HepG2 (cell line): ENCODE data around the gene TEDC1. TPM values are rescaled to one million over a fixed set of nuclear protein-coding genes. Genes with fewer than 3 reads are reported as not detected.

ENCODE experiments used
- CBFB ChIP-seq: sonication (generic); formaldehyde crosslinking; IDR thresholded peaks from 2 replicates; pipeline ENCODE4 v1.4.0; 2020; ENCODE audit warnings: missing genetic modification reagents
- CBX5 ChIP-seq: sonication (generic); formaldehyde crosslinking; IDR thresholded peaks from 2 replicates; pipeline ENCODE4 v1.4.0; 2020; ENCODE audit warnings: missing genetic modification reagents, borderline replicate concordance
- CCAR2 ChIP-seq: fragments of 200-400 bp; formaldehyde crosslinking; optimal IDR thresholded peaks from 2 replicates; pipeline ENCODE3; 2018; ENCODE audit warnings: low read depth, mild to moderate bottlenecking, low read length, moderate library complexity
- CHD4 ChIP-seq: fragments of 200-600 bp; sonication (generic); IDR thresholded peaks from 2 replicates; pipeline ENCODE4 v1.7.0; 2017; ENCODE audit warnings: mild to moderate bottlenecking, low read length, borderline replicate concordance
- ELF1 ChIP-seq: sonication (generic); formaldehyde crosslinking; IDR thresholded peaks from 2 replicates; pipeline ENCODE4 v1.4.0; 2020; ENCODE audit warnings: missing genetic modification reagents
- FOSL2 ChIP-seq: sonication (generic); formaldehyde crosslinking; IDR thresholded peaks from 2 replicates; pipeline ENCODE4 v1.4.0; 2020; ENCODE audit warnings: missing genetic modification reagents
- HMGA1 ChIP-seq: sonication (generic); formaldehyde crosslinking; conservative IDR thresholded peaks from 2 replicates; pipeline ENCODE4 v1.4.0; 2020; ENCODE audit warnings: missing genetic modification reagents
- HOXA3 ChIP-seq: sonication (generic); formaldehyde crosslinking; IDR thresholded peaks from 2 replicates; pipeline ENCODE4 v1.5.0; 2020; ENCODE audit warnings: missing genetic modification reagents
- MED1 ChIP-seq: sonication (generic); formaldehyde crosslinking; IDR thresholded peaks from 2 replicates; pipeline ENCODE4 v1.4.0; 2020; ENCODE audit warnings: missing genetic modification reagents
- MZF1 ChIP-seq: sonication (generic); formaldehyde crosslinking; IDR thresholded peaks from 2 replicates; pipeline ENCODE4 v1.8.1; 2023; ENCODE audit warnings: mild to moderate bottlenecking, missing genetic modification reagents, borderline replicate concordance
- NCOA2 ChIP-seq: sonication (generic); formaldehyde crosslinking; IDR thresholded peaks from 2 replicates; pipeline ENCODE4 v1.8.0; 2022; ENCODE audit warnings: inconsistent platforms
- PITX1 ChIP-seq: sonication (generic); formaldehyde crosslinking; IDR thresholded peaks from 2 replicates; pipeline ENCODE4 v1.5.1; 2020; ENCODE audit warnings: mild to moderate bottlenecking, missing genetic modification reagents
- STAG1 ChIP-seq: sonication (generic); formaldehyde crosslinking; IDR thresholded peaks from 2 replicates; pipeline ENCODE4 v1.4.0; 2020; ENCODE audit warnings: missing genetic modification reagents
- ZBTB1 ChIP-seq: sonication (generic); formaldehyde crosslinking; IDR thresholded peaks from 2 replicates; pipeline ENCODE4 v1.4.0; 2020; ENCODE audit warnings: missing genetic modification reagents, borderline replicate concordance
- ZBTB7B ChIP-seq: sonication (generic); formaldehyde crosslinking; IDR thresholded peaks from 2 replicates; pipeline ENCODE4 v1.4.0; 2020; ENCODE audit warnings: missing genetic modification reagents
- ZFX ChIP-seq: sonication (generic); formaldehyde crosslinking; IDR thresholded peaks from 2 replicates; pipeline ENCODE4 v1.4.0; 2020; ENCODE audit warnings: mild to moderate bottlenecking, low read depth, missing genetic modification reagents, moderate library complexity
- ZNF350 ChIP-seq: sonication (generic); formaldehyde crosslinking; IDR thresholded peaks from 2 replicates; pipeline ENCODE4 v1.4.0; 2020; ENCODE audit warnings: mild to moderate bottlenecking, low read depth, missing genetic modification reagents, borderline replicate concordance
- ZNF567 ChIP-seq: sonication (generic); formaldehyde crosslinking; IDR thresholded peaks from 2 replicates; pipeline ENCODE4 v1.8.1; 2023; ENCODE audit warnings: mild to moderate bottlenecking, missing genetic modification reagents, borderline replicate concordance
- polyA plus RNA-seq, 8 experiments: library from polyadenylated mRNA; depleted of rRNA in 3 of 8; stranded (reverse) in 7 of 8; unstranded in 1 of 8; fragments of >200 nt; fragmentation: Illumina TruSeq in 4 of 8; extraction: Trizol in 4 of 8; gene quantifications; 2 replicates each; pipeline versions ENCODE4 v1.2.1 to v1.2.3, GENCODE V29; 2011 to 2016; ENCODE audit warnings: low read depth in 4 of 8, missing spikeins in 1 of 8, mixed read lengths in 1 of 8; ENCODE audit not compliant: insufficient read depth in 1 of 8
- total RNA-seq, 5 experiments: library from RNA; depleted of rRNA; stranded (reverse); fragments of >200 nt; fragmentation: Illumina TruSeq; extraction: Trizol; gene quantifications; 2 replicates each; pipeline ENCODE4 v1.2.3, GENCODE V29; 2016; ENCODE audit warnings: low read depth in 1 of 5
- TF ChIP-seq, protein P1 (sequence below): sonication (generic); formaldehyde crosslinking; IDR thresholded peaks from 2 replicates; pipeline ENCODE4 v1.5.1; 2020; ENCODE audit warnings: mild to moderate bottlenecking, missing genetic modification reagents, moderate library complexity
- TF ChIP-seq, protein P2 (sequence below): sonication (generic); formaldehyde crosslinking; IDR thresholded peaks from 2 replicates; pipeline ENCODE4 v1.5.1; 2020; ENCODE audit warnings: missing genetic modification reagents, mild to moderate bottlenecking, borderline replicate concordance
- TF ChIP-seq, protein P3 (sequence below): sonication (generic); formaldehyde crosslinking; IDR thresholded peaks from 2 replicates; pipeline ENCODE4 v1.4.0; 2020; ENCODE audit warnings: missing genetic modification reagents

The TEDC1 gene
- total and polyA plus RNA-seq, 2 of the 13 experiments (the other 11 are each of a cell fraction or from before 2014, with no cell fraction given), result 5.7 to 27.4 TPM

DNA sequence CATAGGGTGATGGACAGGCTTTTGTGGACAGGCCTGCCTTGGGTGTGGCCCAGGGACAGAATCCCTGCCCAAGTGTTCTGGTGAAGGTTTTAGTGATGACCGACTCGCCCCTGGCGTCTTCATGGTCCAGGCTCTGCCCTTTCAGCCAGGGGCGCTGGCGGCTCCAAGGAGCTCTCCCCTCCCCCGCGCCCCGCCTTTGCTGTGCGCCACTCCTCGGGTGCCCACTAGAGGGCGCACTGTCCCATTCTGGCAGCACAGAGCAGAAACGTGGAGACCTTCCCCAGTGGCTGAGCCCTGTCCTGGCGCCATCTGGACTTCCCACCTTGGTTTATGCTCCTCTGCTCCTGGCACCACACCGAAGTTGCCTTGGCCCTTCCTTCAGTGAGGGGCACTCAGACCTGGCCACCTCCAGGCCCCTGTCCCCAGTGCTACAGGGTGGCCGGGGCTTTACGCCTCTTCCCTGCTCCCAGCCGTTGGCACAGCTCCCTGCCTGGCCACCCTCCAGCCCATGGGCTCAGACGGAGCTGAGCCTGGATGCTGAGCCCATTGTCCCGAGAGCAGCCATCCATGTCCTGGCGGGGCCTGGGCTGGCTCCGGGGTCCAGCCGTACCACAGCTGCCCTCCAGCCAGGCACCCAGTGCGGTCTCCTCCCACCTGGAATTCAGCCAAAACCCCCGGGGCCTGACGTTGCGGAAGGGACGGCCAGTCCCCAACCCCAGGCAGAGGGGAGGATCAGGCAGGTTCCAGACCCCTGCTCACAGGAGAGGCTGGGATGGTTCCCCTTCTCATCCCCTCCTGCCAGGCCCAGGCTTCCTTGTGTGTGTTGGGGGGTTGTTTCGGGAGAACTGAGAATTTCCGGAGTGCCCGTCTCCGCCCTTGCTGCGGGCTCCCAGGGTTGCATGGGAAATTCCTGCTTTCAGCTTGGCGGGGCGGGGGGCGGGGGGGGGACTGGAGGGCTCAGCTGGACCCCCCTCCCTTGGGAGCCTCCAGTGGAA, 9.9 kb upstream of the TEDC1 start (continued):
- TF ChIP-seq PITX1 (CRISPR knock-in tag) (0 out of 2 replicates have a peak, but pooled peaks have one; percentile 43), ELF1 (CRISPR knock-in tag) (peak; percentile 11; the same call in 1 of the 2 replicates), STAG1 (peak; percentile 76), MED1 (CRISPR knock-in tag) (peak; percentile 50; the same call in 1 of the 2 replicates), CBFB (CRISPR knock-in tag) (0 out of 2 replicates have a peak, but pooled peaks have one; percentile 67), HMGA1 (no peak), FOSL2 (CRISPR knock-in tag) (peak; percentile 46; the same call in 1 of the 2 replicates), CCAR2 (peak; percentile 55), ZNF567 (0 out of 2 replicates have a peak, but pooled peaks have one; percentile 48), ZFX (CRISPR knock-in tag) (peak; percentile 53; the same call in 1 of the 2 replicates), NCOA2 (CRISPR knock-in tag) (peak; percentile 9; the same call in 1 of the 2 replicates), CHD4 (peak; percentile 68; the same call in 1 of the 2 replicates), CBX5 (CRISPR knock-in tag) (peak; percentile 84), ZBTB7B (CRISPR knock-in tag) (peak; percentile 80; the same call in 1 of the 2 replicates), ZNF350 (CRISPR knock-in tag) (peak; percentile 85; the same call in 1 of the 2 replicates), ZBTB1 (CRISPR knock-in tag) (no peak), MZF1 (CRISPR knock-in tag) (no peak), HOXA3 (CRISPR knock-in tag) (peak; percentile 56; the same call in 1 of the 2 replicates)
- TF ChIP-seq, protein P1, sequence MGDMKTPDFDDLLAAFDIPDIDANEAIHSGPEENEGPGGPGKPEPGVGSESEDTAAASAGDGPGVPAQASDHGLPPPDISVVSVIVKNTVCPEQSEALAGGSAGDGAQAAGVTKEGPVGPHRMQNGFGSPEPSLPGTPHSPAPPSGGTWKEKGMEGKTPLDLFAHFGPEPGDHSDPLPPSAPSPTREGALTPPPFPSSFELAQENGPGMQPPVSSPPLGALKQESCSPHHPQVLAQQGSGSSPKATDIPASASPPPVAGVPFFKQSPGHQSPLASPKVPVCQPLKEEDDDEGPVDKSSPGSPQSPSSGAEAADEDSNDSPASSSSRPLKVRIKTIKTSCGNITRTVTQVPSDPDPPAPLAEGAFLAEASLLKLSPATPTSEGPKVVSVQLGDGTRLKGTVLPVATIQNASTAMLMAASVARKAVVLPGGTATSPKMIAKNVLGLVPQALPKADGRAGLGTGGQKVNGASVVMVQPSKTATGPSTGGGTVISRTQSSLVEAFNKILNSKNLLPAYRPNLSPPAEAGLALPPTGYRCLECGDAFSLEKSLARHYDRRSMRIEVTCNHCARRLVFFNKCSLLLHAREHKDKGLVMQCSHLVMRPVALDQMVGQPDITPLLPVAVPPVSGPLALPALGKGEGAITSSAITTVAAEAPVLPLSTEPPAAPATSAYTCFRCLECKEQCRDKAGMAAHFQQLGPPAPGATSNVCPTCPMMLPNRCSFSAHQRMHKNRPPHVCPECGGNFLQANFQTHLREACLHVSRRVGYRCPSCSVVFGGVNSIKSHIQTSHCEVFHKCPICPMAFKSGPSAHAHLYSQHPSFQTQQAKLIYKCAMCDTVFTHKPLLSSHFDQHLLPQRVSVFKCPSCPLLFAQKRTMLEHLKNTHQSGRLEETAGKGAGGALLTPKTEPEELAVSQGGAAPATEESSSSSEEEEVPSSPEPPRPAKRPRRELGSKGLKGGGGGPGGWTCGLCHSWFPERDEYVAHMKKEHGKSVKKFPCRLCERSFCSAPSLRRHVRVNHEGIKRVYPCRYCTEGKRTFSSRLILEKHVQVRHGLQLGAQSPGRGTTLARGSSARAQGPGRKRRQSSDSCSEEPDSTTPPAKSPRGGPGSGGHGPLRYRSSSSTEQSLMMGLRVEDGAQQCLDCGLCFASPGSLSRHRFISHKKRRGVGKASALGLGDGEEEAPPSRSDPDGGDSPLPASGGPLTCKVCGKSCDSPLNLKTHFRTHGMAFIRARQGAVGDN, result peak; percentile 83
- TF ChIP-seq, protein P2, sequence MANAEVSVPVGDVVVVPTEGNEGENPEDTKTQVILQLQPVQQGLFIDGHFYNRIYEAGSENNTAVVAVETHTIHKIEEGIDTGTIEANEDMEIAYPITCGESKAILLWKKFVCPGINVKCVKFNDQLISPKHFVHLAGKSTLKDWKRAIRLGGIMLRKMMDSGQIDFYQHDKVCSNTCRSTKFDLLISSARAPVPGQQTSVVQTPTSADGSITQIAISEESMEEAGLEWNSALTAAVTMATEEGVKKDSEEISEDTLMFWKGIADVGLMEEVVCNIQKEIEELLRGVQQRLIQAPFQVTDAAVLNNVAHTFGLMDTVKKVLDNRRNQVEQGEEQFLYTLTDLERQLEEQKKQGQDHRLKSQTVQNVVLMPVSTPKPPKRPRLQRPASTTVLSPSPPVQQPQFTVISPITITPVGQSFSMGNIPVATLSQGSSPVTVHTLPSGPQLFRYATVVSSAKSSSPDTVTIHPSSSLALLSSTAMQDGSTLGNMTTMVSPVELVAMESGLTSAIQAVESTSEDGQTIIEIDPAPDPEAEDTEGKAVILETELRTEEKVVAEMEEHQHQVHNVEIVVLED (CRISPR knock-in tag), result peak; percentile 44; the same call in 1 of the 2 replicates
- TF ChIP-seq, protein P3, sequence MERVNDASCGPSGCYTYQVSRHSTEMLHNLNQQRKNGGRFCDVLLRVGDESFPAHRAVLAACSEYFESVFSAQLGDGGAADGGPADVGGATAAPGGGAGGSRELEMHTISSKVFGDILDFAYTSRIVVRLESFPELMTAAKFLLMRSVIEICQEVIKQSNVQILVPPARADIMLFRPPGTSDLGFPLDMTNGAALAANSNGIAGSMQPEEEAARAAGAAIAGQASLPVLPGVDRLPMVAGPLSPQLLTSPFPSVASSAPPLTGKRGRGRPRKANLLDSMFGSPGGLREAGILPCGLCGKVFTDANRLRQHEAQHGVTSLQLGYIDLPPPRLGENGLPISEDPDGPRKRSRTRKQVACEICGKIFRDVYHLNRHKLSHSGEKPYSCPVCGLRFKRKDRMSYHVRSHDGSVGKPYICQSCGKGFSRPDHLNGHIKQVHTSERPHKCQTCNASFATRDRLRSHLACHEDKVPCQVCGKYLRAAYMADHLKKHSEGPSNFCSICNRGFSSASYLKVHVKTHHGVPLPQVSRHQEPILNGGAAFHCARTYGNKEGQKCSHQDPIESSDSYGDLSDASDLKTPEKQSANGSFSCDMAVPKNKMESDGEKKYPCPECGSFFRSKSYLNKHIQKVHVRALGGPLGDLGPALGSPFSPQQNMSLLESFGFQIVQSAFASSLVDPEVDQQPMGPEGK (CRISPR knock-in tag), result peak; percentile 77
